HEK293 (cell line): ENCODE data around the gene NOS1.

ENCODE experiments used
- GLIS1 ChIP-seq: fragments of 450-650 bp; formaldehyde crosslinking; IDR thresholded peaks from 2 replicates; pipeline ENCODE4 v1.5.1; 2016; ENCODE audit warnings: missing biosample characterization, missing genetic modification characterization
- ZBTB49 ChIP-seq: fragments of 450-650 bp; formaldehyde crosslinking; IDR thresholded peaks from 2 replicates; pipeline ENCODE4 v1.5.1; 2016; ENCODE audit warnings: missing biosample characterization, missing genetic modification characterization, low read depth
- ZNF221 ChIP-seq: fragments of 450-650 bp; formaldehyde crosslinking; IDR thresholded peaks from 2 replicates; pipeline ENCODE4 v1.5.1; 2017; ENCODE audit warnings: missing biosample characterization, missing genetic modification characterization, borderline replicate concordance
- ZNF266 ChIP-seq: fragments of 450-650 bp; formaldehyde crosslinking; IDR thresholded peaks from 2 replicates; pipeline ENCODE4 v1.5.1; 2016; ENCODE audit warnings: missing biosample characterization, missing genetic modification characterization, low read depth
- ZNF302 ChIP-seq: fragments of 450-650 bp; formaldehyde crosslinking; IDR thresholded peaks from 2 replicates; pipeline ENCODE4 v1.5.1; 2016; ENCODE audit warnings: missing biosample characterization, missing genetic modification characterization, low read depth
- ZNF423 ChIP-seq: fragments of 450-650 bp; formaldehyde crosslinking; IDR thresholded peaks from 2 replicates; pipeline ENCODE4 v1.5.1; 2016; ENCODE audit warnings: missing biosample characterization, missing genetic modification characterization
- TF ChIP-seq, protein P1 (sequence below): fragments of 450-650 bp; formaldehyde crosslinking; IDR thresholded peaks from 2 replicates; pipeline ENCODE4 v1.5.1; 2016; ENCODE audit warnings: missing biosample characterization, missing genetic modification characterization

DNA sequence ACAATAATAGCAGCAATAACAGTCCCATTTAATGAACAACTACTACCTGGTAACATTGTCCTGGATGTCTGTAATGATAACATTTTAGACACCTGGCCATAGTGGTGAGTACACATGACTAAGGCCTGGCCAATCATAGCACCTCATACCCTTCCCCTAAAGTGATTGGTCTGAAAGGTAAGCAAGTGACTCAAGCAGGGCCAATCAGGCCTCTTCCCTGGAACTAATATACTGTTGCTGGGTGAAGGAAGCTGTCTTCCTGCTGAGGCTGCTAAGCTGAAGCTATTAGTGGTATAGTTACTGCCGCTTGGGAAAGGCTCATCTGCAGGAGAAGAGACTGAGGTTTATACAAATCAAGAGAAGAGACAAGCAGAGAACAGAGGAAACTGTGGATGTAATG lies 18.7 kb upstream of the NOS1 start:
- TF ChIP-seq ZNF302 (no peak), ZNF423 (tag by site-specific recombination) (no peak), ZBTB49 (tag by site-specific recombination) (no peak), ZNF221 (no peak), GLIS1 (tag by site-specific recombination) (no peak), ZNF266 (tag by site-specific recombination) (no peak)
- TF ChIP-seq, protein P1, sequence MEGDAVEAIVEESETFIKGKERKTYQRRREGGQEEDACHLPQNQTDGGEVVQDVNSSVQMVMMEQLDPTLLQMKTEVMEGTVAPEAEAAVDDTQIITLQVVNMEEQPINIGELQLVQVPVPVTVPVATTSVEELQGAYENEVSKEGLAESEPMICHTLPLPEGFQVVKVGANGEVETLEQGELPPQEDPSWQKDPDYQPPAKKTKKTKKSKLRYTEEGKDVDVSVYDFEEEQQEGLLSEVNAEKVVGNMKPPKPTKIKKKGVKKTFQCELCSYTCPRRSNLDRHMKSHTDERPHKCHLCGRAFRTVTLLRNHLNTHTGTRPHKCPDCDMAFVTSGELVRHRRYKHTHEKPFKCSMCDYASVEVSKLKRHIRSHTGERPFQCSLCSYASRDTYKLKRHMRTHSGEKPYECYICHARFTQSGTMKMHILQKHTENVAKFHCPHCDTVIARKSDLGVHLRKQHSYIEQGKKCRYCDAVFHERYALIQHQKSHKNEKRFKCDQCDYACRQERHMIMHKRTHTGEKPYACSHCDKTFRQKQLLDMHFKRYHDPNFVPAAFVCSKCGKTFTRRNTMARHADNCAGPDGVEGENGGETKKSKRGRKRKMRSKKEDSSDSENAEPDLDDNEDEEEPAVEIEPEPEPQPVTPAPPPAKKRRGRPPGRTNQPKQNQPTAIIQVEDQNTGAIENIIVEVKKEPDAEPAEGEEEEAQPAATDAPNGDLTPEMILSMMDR (tag by site-specific recombination), result no peak
